GM21576 (cell line): Measurements from ENCODE around the gene TFCP2.
"Not testable (repeated sequence)": the region's sequence is repeated elsewhere in the genome, so short reads cannot be mapped to it uniquely, and the experiment has no call there.

ENCODE experiments used
- ATAC-seq: cut with Tn5 transposase; IDR thresholded peaks from one replicate; pipeline ENCODE4 v1.9.1; 2021; ENCODE audit warnings: mild to moderate bottlenecking, moderate library complexity; ENCODE audit not compliant: unreplicated experiment

The TFCP2 gene

DNA sequence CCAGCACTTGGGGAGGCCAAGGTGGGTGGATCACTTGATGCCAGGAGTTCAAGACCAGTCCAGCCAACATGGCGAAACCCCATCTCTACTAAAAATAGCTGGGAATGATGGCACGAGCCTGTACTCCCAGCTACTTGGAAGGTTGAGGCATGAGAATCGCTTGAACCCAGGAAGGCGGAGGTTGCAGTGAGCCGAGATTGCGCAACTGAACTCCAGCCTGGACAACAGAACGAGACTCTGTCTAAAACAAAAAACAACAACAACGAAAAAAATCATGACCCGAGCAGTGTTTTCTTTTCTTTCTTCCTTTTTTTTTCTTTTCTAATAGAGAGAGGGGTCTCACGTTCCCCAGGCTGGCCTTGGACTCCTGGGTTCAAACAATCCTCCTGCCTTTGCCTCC, 86.0 kb downstream of the TFCP2 start:
- no peak for ATAC-seq

DNA sequence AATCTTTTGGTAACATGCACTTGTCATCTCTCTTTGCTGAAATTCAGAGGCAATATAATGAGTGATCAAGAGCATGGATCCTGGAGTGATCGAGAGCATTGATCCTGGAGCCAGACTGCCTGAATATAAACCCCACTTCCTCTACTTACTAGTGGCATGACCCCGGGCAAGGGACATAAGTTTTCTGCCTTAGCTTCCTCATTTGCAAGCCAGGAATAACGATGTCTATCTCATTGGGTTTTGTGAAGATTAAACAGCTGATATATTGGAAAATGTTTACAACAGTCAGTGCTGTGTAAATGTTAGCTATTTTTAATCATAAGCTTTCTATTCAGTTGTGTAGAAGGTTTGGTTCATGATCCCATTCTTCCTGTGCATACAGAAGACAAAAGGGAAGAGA, 87.2 kb downstream of the TFCP2 start:
- no peak for ATAC-seq

DNA sequence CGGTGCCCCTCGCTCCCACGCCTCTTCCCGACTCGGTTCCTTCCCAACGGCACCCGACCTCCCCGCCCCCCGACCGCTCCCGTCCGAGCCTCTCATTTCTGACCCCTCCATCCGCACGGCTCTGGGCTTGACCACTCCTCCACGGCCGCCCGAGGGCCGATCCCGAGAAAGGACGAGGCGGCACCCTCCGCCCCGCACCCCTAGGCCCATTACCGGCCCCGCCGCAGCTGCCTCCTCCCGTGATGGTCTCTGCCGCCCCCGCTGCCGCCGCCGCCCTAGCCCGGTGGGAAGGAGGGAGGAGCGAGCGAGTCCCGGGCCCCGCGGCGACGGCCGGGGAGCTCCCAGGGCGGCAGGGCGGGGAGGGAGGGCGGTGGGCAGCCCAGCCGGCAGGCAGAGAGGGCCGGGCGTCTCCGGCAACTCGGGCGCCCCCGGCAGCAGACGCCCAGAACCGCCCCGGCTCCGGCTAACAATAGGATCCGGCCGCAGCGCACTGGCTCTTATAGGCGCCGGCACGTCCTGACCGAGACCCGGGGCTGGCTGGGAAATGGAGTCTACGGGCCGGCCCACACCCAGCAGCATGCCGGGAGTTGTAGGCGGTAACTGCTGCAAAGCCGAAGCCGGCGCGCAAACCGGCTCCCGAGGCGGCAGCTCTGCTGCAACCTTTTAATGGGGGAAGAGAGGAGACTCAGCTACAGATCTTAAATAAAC, 89.7 kb downstream of the TFCP2 start, which contains the start of gene CSRNP2:
TSS of gene CSRNP2 (minus strand) at position 471 of the 708 bp plus-strand sequence. CDS start 7,035 bp downstream, outside the sequence.
- peak; percentile 97 for ATAC-seq

DNA sequence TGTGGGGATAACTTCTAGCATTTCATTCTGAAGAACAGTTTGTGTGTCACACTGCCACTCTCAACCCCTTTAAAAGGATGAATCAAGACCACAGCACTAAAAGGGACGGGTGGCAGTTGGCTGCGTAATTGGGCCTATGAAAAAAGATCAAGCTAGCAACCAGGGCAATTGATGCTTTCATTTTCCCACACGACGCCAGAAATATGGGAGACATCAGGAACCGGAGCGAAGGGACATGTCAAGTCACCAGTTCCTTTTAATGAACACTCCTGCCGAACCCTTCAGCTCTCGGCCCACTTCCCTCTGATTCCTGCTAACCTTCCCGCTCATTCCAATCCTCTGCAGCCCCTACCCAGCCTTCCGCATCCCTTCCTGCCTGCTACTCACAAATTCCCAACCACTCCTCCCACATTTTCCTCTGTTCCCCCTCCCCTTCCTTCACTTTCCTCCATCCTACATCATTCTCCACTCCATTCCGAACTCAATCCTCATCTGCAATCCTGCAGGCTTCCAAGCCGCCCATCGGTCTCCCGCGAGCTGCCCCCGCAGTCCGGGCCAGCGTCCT, 90.3 kb downstream of the TFCP2 start:
- no peak for ATAC-seq

DNA sequence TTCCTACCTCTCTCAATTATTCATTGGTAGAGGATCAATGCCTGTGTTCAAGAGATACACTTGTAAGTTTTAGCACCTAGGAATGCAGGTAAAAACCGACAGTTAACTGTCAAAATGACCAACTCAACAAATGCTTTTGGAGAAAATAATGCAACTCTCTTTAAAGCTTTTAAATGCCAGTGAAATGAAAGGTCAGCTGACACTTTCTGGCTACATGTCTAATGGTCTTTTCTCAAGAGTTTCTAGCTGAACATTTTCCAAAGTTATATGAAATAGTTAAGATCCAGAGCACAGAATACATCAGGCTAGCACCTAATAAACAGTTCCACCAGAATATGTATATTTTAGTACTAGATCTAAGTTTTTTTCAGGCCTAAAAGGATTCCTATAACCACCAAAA, 91.5 kb downstream of the TFCP2 start:
- ATAC-seq: no peak

DNA sequence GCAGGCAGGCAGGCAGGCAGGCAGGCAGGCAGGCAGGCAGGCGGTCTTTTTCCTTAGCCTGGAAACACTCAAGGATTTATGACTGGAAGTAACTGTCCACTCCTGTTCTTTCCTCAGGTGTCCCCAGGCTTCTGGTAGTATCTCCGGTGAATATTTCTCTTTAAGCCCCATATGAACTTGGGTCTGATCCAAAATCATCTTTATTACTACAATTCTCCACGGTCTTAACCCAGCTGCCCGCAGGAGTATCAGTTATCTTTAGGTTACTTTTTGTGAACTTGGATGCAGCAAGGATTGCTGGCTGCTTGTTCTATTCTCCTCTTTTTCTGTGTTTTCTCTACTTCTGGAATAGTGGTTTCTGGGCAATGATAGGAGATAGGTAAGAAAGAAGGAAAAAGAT, 92.8 kb downstream of the TFCP2 start:
- no peak for ATAC-seq

DNA sequence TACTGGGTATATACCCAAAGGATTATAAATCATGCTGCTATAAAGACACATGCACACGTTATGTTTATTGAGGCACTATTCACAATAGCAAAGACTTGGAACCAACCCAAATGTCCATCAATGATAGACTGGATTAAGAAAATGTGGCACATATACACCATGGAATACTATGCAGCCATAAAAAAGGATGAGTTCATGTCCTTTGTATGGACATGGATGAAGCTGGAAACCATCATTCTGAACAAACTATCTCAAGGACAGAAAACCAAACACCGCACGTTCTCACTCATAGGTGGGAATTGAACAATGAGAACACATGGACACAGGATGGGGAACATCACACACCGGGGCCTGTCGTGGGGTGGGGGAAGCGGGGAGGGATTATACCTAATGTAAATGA, 94.1 kb downstream of the TFCP2 start:
- not testable (repeated sequence) for ATAC-seq

DNA sequence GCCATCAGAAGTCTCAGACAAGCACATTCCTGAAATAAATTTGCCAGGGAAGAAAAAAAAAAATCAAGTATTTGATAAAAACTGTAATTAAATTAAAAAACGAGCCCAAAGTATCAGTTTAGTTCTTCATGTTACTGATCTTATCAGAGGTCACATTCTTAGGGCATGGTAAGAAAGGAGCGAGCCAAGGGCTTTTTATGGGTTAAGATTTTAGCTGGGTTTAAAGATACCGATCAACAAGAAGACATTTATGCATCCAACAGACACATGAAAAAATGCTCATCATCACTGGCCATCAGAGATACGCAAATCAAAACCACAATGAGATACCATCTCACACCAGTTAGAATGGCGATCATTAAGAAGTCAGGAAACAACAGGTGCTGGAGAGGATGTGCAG, 94.6 kb downstream of the TFCP2 start:
- not testable (repeated sequence) for ATAC-seq

DNA sequence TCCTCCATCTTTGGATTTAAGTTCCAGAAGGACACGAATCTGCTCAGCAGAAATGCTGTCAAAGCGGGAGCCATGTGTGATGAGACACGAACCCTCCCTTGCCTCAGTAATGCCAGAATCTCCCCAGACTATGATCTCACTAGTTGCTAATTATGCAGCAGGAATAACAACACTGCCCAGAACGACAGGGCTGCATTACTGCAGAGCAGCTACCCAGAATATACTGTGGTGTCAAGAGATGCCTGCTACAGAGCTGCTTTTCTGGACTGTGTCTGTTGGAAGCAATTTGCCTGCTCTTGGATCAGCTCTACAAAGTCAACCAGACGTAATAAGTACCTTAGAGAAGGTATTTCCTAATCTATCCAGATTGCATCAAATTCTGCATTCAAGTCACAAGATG, 95.0 kb downstream of the TFCP2 start:
- no peak for ATAC-seq

DNA sequence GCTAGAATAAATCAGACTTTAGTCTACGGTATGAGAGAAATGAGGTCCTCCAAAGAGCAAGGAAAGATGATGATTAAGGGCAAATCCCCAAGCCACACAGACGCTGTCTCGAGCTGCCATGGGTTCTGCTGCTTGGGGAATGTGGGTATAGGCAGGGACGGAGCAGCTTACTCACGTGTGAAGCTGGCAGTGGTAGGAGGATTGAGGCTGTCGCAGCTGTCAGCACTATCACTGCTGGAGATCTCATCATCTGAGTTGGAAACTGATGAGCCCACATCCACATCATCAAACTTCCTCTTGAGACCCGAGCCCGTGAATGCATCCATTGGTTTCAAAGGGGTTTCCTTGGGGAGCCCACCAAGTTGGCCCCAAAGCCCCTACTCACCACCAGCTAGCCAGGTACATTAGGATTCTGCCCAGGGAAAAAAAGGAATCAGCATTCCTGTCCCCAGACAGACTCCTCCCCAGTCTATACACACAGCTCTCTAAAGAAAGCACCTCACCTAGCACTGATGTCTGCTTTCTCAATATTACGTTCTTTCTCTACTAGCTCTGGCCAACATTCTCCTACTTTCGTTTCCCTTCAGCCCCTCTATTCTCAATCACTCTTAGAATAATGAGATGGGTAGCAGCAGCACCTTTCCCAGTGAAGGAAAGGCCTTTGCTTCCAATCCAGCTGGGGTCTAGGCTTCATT, 96.6 kb downstream of the TFCP2 start:
- ATAC-seq: no peak

DNA sequence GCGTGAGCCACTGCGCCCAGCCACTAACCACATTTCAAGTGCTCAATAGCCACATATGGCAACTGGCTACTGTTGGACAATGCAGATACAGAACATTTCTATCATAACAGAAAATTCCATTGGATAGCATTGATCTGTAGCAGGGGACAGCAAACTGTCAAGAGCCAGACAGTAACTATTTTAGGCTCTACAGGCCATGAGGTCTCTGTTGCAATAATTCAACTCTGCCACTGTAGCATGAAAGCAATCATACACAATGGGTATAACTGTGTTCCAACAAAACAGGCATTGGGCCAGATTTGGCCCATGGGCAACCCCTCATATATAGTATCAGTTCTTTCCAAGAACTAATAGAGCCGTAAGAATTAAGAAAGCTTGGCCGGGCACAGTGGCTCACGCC, 97.5 kb downstream of the TFCP2 start:
- no peak for ATAC-seq

DNA sequence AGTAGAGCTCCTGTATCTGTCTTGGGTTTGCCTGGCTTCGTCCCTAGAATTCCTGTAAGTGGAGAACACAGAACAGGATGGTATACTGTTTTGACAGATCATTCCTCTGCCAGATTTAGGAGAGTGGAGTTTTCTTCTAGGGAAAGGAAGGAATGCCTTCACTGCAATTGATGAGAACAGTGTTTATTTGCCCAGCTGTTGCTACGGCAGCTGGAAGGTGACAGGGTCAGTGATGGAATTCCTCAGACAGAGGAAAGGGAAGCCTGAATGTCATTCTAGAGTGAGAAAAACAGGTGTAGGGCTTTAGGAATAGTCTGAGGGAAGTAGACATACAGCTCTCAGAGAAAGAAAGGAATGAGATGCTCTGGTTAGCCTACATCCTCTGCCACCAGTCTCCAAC, 101.3 kb downstream of the TFCP2 start:
- no peak for ATAC-seq

DNA sequence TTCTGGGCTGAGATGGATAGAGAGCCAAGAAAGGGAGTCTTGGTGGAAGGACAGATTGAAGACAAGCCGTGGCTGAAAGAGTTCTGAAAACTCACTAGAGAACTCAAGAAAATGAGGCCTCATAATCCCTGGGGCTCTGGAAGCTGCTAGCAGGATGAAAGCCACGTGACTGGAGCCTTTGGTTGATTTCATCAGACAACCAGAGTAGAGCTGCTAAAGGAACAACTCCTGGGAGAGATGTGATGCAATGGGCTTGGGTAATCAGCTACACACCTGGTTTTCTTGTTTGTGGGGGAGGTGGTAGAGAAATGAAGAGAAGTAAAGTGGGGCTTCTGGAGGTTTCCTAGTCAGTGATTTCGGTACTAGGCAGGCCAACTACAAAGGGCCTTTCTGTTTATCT, 102.9 kb downstream of the TFCP2 start:
- no peak for ATAC-seq

DNA sequence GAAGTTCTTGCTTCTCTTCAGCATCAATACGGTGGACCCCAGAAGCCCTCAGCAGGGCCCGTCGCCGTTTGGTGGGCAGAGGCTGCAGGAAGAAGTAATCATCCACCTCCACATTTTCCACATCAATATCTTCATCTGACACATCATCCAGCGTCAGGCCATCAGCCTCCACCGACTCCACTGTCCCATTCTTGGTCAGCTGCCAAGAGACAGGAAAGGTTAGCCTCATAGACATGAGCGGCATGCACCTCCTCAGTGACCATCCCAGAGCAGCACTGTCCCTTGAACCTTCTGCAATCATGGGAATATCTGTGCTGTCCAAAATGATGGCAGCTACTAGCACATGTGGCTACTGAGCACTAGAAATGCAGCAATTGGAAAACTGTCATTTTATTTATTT, 105.2 kb downstream of the TFCP2 start:
- ATAC-seq: no peak

DNA sequence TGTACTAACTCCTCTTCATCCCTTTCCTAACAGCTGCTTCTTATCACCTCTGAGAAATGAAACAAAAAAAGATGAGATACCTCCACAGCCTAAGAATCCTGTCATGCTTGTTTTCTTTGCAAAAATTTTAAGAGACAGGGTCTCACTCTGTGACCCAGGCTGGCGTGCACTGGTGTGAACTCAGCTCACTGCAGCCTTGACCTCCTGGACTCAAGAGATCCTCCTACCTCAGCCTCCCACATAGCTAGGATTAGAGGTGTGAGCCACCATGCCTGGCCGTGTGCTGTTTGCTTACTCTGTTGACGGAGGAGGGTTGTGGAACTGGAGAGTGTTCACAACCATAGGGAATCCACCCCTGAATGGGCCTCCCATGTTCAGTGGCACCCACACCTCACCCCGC, 105.7 kb downstream of the TFCP2 start:
- no peak for ATAC-seq

DNA sequence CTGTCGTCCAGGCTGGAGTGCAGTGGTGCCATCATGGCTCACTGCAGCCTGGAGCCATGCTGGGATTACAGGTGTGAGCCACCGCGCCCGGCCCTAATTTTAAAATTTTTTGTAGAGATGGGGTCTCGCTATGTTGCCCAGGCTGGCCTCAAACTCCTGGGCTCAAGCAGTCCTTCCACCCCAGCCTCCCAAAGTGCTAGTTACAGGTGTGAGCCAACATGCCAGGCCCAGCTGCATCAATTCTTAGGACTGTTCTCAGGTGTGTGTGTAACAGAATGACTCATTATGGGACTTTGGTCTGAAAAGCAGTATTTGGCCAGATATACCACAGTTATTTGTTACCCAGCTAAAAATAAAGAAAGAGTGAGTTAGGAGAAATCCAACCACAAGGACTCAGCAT, 107.4 kb downstream of the TFCP2 start:
- ATAC-seq: no peak

DNA sequence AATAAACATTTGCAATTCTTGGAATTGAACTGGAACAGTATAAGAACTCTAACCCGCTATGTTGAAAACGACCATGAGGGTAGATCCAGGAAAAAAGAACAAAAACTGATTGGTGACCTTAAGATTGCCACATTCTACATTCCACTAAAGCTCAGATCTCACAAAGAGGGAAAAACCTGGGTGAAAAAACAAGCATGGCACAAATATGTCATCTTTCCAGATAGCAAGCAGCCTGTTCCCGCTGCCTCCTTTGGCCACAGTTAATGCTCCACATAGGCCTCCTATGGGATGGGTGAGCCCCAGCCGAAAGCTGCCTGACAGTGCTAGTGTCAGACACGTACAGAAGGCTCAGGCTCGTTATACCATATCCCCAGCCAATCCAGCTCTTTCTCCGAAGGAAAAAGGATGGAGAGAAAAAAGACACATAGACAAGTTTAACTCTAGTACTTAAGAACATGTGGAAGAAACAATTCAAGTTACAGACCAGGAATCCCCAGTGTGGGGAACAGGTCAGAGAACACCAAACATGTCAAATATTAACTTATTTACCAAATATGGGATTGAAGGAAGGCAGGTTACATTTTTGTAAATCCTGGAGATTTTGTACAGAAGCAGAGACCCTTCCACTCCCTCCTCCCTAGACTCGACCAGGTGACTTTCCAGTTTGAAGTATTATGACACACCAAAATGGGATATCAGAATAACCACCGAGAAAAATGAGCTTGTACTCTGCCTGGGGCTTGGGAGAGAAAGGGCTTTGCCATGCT, 110.1 kb downstream of the TFCP2 start:
- ATAC-seq: no peak

DNA sequence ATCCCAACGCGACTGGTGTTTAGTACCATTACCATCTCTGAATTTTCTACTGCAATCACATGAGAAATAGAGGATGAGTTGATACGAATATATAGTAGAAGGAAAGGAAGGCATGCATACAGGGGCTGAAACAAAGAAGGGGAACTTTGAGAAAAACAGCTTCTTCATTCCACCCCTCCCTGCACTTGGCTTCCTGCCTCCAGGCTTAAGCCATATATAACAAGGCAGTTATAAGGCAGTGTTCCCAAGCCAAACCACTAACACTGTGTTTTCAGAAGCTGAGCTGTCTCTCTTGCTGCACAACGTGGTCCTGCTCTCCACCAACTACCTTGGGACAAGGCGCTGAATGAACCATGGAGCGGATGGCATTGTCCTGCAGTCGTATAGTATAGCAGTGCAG, 113.8 kb downstream of the TFCP2 start:
- no peak for ATAC-seq

DNA sequence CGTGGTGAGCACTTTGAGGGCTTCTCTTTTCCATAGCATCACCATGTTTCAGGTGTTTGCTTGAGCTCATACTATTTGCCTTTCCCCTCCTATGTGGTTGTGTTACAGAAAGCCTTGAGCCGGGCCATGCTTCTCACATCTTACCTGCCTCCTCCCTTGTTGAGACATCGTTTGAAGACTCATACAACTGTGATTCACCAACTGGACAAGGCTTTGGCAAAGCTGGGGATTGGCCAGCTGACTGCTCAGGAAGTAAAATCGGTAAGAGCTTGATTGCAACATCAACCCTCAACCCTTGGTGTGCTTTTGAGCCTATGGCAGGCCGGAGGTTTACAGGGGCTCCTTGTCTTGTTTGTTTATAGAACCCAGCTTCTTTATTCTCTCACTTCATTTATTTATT, 116.7 kb downstream of the TFCP2 start:
- ATAC-seq: no peak

DNA sequence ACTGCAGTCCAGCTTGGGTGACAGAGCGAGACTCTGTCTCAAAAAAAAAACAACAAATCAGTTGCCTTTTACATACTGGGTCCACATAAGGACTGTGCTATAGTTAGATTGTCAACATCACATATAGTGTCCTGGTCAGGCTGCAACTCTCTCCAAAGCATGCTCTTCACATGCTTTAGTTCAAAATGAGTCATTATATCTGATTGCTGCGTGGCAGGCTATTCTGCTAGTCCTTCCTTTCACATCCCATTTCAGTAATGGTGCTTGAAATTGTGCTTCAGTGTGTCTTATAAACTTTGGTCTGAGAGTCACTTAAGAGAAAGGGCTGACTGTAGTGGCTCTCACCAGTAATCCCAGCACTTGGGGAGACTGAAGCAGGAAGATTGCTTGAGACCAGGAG, 117.9 kb downstream of the TFCP2 start:
- ATAC-seq: no peak

DNA sequence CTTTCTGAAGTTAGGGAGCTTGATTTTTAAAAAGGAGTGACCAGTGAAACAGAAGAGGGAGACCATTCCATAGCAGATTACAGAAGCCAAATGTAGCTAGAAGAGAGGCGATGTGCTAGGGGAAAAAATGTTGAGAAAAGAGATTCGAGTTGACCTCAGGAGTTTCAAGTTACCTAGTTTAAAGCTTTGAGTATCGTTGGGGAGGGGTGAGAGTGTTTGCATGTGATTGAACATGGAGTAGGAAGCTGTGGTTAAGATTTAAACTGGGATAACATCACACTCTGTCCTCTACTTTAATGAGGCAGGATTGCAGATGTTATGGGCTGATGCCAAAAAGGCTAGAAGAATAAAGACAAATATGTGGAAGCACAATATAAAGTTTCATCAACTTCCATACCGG, 121.1 kb downstream of the TFCP2 start:
- ATAC-seq: no peak

DNA sequence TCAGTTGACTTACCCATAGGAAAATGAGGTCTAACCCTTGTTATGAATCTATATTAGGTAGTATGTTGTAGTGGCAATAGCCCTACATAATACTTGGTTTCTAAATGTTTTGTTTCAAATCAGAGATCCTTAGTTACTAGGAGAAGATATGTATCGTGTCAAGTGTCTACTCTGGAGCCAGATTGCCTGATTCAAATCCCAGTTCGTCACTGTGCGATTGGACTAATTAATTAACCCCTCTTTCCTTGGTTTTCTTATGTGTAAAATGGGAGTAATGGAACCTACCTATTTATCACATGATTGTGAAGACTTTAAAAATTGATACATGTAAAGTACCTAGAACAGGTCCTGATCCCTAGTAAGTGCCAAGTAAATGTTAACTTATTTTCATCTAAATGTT, 123.4 kb downstream of the TFCP2 start:
- ATAC-seq: no peak
